PFSK-1 (cell line): ENCODE data around the gene TRMT1.
A peak's percentile ranks its signal among the peaks of the same experiment; 100 is the strongest.

Experiments used
- FOXP2 ChIP-seq: optimal IDR thresholded peaks from 2 replicates; pipeline ENCODE3; 2011; ENCODE audit warnings: borderline replicate concordance, control low read depth, inconsistent platforms; ENCODE audit not compliant: insufficient read depth; ENCODE audit errors: extremely low read length, extremely low read depth
- POLR2AphosphoS5 ChIP-seq: IDR thresholded peaks from 2 replicates; pipeline ENCODE4 v1.6.1; 2012; ENCODE audit warnings: low read depth, mild to moderate bottlenecking, control low read depth, low read length, moderate library complexity
- SIN3A ChIP-seq: IDR thresholded peaks from 2 replicates; pipeline ENCODE4 v1.6.1; 2012; ENCODE audit warnings: mild to moderate bottlenecking, low read length, moderate library complexity, borderline replicate concordance; ENCODE audit not compliant: insufficient read depth
- TAF1 ChIP-seq: IDR thresholded peaks from 2 replicates; pipeline ENCODE4 v1.6.1; 2012; ENCODE audit warnings: low read length, control low read depth, borderline replicate concordance; ENCODE audit not compliant: insufficient read depth
- TF ChIP-seq, protein P1 (sequence below), 2 experiments: IDR thresholded peaks; 2 replicates each; pipeline versions ENCODE4 v1.6.1 to v1.8.0; 2011 to 2012; ENCODE audit warnings: low read depth in 2 of 2, low read length in 2 of 2, control low read depth in 1 of 2, inconsistent platforms in 1 of 2, mild to moderate bottlenecking in 1 of 2, moderate library complexity in 1 of 2; ENCODE audit not compliant: insufficient read depth in 1 of 2

The TRMT1 gene

GRCh38 chr19:13162724-13163608 lies 46.4 kb upstream of the TRMT1 start:
- peak; percentile 55; the same call in 1 of the 2 replicates for TF ChIP-seq POLR2AphosphoS5
- TF ChIP-seq SIN3A = no peak
- TF ChIP-seq, protein P1, sequence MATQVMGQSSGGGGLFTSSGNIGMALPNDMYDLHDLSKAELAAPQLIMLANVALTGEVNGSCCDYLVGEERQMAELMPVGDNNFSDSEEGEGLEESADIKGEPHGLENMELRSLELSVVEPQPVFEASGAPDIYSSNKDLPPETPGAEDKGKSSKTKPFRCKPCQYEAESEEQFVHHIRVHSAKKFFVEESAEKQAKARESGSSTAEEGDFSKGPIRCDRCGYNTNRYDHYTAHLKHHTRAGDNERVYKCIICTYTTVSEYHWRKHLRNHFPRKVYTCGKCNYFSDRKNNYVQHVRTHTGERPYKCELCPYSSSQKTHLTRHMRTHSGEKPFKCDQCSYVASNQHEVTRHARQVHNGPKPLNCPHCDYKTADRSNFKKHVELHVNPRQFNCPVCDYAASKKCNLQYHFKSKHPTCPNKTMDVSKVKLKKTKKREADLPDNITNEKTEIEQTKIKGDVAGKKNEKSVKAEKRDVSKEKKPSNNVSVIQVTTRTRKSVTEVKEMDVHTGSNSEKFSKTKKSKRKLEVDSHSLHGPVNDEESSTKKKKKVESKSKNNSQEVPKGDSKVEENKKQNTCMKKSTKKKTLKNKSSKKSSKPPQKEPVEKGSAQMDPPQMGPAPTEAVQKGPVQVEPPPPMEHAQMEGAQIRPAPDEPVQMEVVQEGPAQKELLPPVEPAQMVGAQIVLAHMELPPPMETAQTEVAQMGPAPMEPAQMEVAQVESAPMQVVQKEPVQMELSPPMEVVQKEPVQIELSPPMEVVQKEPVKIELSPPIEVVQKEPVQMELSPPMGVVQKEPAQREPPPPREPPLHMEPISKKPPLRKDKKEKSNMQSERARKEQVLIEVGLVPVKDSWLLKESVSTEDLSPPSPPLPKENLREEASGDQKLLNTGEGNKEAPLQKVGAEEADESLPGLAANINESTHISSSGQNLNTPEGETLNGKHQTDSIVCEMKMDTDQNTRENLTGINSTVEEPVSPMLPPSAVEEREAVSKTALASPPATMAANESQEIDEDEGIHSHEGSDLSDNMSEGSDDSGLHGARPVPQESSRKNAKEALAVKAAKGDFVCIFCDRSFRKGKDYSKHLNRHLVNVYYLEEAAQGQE (IDR thresholded peaks at IDR 0.05; ENCODE audit: insufficient read depth in 1 of 2, low read depth in 2 of 2, low read length in 2 of 2) = no peak
- TF ChIP-seq FOXP2 = peak; percentile 70

DNA sequence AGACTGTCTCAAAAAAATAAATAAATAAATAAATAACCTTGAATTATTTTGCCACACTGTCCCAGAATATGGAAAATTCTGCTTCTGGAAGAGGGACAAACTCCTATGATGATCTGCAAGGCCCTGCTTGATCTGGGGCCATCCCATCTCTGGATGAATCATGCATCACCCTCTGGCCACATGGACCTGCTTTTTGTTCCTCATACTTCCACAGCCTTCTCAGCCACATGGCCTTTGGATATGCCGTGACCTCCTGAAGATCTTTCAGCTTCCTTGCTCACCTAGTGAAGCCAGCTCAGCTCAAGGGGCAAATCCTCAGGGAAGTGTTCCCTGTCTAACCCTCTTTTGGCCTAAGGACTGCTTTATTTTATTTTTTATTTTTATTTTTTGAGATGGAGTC lies 44.0 kb upstream of the TRMT1 start:
- TF ChIP-seq, protein P1 (IDR thresholded peaks at IDR 0.05; ENCODE audit: insufficient read depth in 1 of 2, low read depth in 2 of 2, low read length in 2 of 2) = no peak
- TF ChIP-seq FOXP2 (no peak), SIN3A (no peak), POLR2AphosphoS5 (no peak), TAF1 (no peak)

DNA sequence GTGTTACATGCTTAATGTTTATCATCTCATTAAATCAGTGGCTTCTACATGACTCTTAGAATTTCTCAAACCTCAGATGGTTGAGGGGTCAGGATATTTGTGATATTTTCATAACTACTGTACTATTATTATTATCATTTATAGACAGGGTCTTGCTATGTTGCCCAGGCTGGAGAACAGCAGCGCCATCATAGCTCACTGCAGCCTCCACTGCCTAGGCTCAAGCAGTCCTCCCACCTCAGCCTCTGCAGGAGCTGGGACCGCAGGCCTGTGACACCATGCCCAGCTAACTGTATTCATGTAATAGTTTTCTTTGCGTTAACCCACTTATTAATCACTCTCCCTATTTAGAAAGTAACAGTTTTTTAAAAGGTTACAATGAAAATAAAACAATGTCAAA lies 43.2 kb upstream of the TRMT1 start:
- TF ChIP-seq, protein P1 (IDR thresholded peaks at IDR 0.05; ENCODE audit: insufficient read depth in 1 of 2, low read depth in 2 of 2, low read length in 2 of 2) = no peak
- TF ChIP-seq FOXP2 (no peak), TAF1 (no peak), POLR2AphosphoS5 (no peak), SIN3A (no peak)

- TF ChIP-seq, protein P1 (IDR thresholded peaks at IDR 0.05; ENCODE audit: insufficient read depth in 1 of 2, low read depth in 2 of 2, low read length in 2 of 2) = no peak
- TF ChIP-seq FOXP2 (no peak), SIN3A (no peak), TAF1 (peak; percentile 39; the same call in 1 of the 2 replicates)
Measured at GRCh38 chr19:13155472-13156359, 39.2 kb upstream of the TRMT1 start.
